ENCODE data around the gene LSMEM2. TPM values are rescaled to one million over a fixed set of nuclear protein-coding genes. Genes with fewer than 3 reads are reported as not detected.

Gene LSMEM2
- total RNA-seq, 2 experiments from 2014 or later, result not detected

DNA sequence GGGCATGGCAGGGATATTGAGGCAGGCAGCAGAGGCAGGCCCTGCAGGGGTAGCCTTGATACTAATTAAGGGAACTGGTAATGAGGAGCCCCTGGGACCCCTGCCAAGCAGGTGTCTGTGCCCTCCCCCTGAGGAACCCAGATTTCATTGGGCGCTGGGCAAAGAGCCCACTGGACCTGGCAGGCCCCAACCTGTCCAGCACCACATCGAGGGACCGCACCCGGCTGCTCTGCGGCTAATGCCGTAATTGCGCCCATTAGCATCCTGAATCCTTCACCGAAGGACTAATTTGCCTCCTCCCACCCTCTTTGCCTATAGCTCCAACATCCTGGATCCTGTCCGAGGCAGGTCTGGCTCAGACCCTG lies 23.7 kb upstream of the LSMEM2 start:
- TF ChIP-seq, protein P1, sequence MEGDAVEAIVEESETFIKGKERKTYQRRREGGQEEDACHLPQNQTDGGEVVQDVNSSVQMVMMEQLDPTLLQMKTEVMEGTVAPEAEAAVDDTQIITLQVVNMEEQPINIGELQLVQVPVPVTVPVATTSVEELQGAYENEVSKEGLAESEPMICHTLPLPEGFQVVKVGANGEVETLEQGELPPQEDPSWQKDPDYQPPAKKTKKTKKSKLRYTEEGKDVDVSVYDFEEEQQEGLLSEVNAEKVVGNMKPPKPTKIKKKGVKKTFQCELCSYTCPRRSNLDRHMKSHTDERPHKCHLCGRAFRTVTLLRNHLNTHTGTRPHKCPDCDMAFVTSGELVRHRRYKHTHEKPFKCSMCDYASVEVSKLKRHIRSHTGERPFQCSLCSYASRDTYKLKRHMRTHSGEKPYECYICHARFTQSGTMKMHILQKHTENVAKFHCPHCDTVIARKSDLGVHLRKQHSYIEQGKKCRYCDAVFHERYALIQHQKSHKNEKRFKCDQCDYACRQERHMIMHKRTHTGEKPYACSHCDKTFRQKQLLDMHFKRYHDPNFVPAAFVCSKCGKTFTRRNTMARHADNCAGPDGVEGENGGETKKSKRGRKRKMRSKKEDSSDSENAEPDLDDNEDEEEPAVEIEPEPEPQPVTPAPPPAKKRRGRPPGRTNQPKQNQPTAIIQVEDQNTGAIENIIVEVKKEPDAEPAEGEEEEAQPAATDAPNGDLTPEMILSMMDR (IDR thresholded peaks at IDR 0.05), result no peak
- peaks cover 34% of the 10 kb centered on the region for H3K36me3 Mint-ChIP-seq (ENCODE audit: low read depth)
- H3K4me1 Mint-ChIP-seq (ENCODE audit: low read depth), result peaks cover 16% of the 10 kb centered on the region
- intact Hi-C loops (cut with micrococcal nuclease), result no loop called here
- no peak for ATAC-seq
- ChIA-PET CTCF (interaction anchor here (1.5 to 11.8 kb wide), 4 partner anchors 6 to 61 kb away, joined by 3 to 97 read pairs (median 56); no protein-coding TSS in a partner anchor), POLR2A (no interaction called here)
- no peak overlapping the region for H3K27ac Mint-ChIP-seq
- H3K4me3 Mint-ChIP-seq, result no peak overlapping the region
- H3K27me3 Mint-ChIP-seq, result no peaks in the 10 kb centered on the region
- H3K9me3 Mint-ChIP-seq, result no peaks in the 10 kb centered on the region
- no peak for DNase-seq

DNA sequence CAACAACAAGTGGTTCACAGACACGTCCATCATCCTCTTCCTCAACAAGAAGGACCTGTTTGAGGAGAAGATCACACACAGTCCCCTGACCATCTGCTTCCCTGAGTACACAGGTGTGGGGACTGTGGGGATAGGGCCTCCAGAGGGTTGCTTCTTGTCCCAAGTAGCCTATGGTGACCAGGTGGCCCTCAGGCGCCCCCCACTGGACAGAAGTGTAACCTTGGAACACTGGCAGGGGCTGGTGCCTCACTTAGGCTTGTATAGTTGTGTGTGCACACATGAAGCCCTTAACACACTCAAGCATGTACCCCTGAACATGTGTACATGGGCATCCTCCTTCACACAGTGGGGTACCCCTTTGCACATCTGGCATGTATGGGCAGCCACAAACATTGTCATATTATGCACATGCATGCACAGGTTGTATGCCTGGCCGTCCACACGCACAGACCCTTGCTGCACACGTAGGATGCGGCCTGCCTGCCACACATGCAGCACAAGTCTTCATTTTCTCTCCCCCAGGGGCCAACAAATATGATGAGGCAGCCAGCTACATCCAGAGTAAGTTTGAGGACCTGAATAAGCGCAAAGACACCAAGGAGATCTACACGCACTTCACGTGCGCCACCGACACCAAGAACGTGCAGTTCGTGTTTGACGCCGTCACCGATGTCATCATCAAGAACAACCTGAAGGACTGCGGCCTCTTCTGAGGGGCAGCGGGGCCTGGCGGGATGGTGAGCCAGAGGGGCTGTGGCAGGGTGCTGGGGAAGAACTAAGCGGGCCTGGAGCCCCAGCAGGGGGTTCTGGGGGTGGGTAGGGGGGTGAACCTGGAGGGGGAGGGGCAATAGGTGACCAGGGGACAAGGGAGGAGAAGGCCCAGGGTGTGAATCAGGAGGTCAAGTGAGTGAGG lies 21.7 kb upstream of the LSMEM2 start:
- ChIA-PET POLR2A (interaction anchor here (3.1 kb wide), 1 partner anchor 10 kb away, joined by 21 read pairs; no protein-coding TSS in a partner anchor), CTCF (interaction anchor here (0.6 to 11.8 kb wide), 8 partner anchors 8 to 63 kb away, joined by 3 to 97 read pairs (median 12); partner anchors contain the start of genes GNAI2, IFRD2 and SEMA3B)
- TF ChIP-seq, protein P1 (IDR thresholded peaks at IDR 0.05), result peak; percentile 62
- ATAC-seq (peak; percentile 26), DNase-seq (peak; percentile 66)
- Mint-ChIP-seq H3K9me3 (no peaks in the 10 kb centered on the region), H3K36me3 (ENCODE audit: low read depth) (peaks cover 28% of the 10 kb centered on the region), H3K27ac (no peak overlapping the region), H3K4me3 (no peak overlapping the region), H3K4me1 (ENCODE audit: low read depth) (peaks cover 5% of the 10 kb centered on the region), H3K27me3 (no peaks in the 10 kb centered on the region)
- intact Hi-C loops (cut with micrococcal nuclease), result no loop called here

GRCh38 chr3:50258029-50258680 lies 20.7 kb upstream of the LSMEM2 start:
- no peak overlapping the region for H3K27ac Mint-ChIP-seq
- intact Hi-C loops (cut with micrococcal nuclease), result no loop called here
- peaks cover 27% of the 10 kb centered on the region for H3K36me3 Mint-ChIP-seq (ENCODE audit: low read depth)
- H3K9me3 Mint-ChIP-seq, result no peaks in the 10 kb centered on the region
- no peaks in the 10 kb centered on the region for H3K27me3 Mint-ChIP-seq
- H3K4me1 Mint-ChIP-seq (ENCODE audit: low read depth), result peaks cover 5% of the 10 kb centered on the region
- ChIA-PET POLR2A (interaction anchor here (1.0 to 3.1 kb wide), 3 partner anchors 8 to 14 kb away, joined by 3 to 21 read pairs (median 4); no protein-coding TSS in a partner anchor), CTCF (interaction anchor here (3.5 to 11.8 kb wide), 3 partner anchors 9 to 30 kb away, joined by 18 to 97 read pairs (median 94); partner anchors contain the start of gene SEMA3B)
- DNase-seq, result no peak
- ATAC-seq, result no peak
- H3K4me3 Mint-ChIP-seq, result no peak overlapping the region
- TF ChIP-seq, protein P1 (IDR thresholded peaks at IDR 0.05), result no peak

DNA sequence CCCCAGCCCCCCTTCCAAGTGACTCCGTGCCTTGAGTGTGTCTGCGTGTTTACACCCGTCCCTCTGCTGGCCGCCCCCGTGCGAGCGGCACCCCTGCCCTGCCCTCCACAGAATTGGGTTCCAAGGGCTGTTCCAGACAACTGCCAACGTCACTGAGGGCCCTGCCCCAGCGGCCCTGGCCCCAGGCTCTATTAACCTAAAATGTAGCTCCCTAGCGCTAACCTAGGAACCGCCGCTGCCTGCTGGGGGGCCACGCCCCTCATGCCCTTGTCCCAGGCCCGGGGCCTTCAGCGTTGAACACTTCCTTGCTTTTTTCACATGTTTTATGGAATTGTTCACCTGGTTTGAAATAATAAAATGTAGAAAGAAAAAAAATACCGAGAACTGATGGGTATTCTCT lies 19.9 kb upstream of the LSMEM2 start:
- ChIA-PET CTCF (interaction anchor here (0.6 to 11.8 kb wide), 13 partner anchors 10 to 692 kb away, joined by 3 to 97 read pairs (median 8); partner anchors contain the start of genes IFRD2 and SEMA3B), POLR2A (interaction anchor here (1.0 to 3.1 kb wide), 6 partner anchors 9 to 64 kb away, joined by 3 to 21 read pairs (median 4); partner anchors contain the start of gene SEMA3B)
- H3K27ac Mint-ChIP-seq, result no peak overlapping the region
- intact Hi-C loops (cut with micrococcal nuclease), result no loop called here
- peaks cover 23% of the 10 kb centered on the region for H3K36me3 Mint-ChIP-seq (ENCODE audit: low read depth)
- no peak for DNase-seq
- TF ChIP-seq, protein P1 (IDR thresholded peaks at IDR 0.05), result no peak
- H3K9me3 Mint-ChIP-seq, result no peaks in the 10 kb centered on the region
- no peaks in the 10 kb centered on the region for H3K27me3 Mint-ChIP-seq
- peaks cover 5% of the 10 kb centered on the region for H3K4me1 Mint-ChIP-seq (ENCODE audit: low read depth)
- H3K4me3 Mint-ChIP-seq, result no peak overlapping the region
- ATAC-seq, result no peak

Measured in activated CD8-positive, alpha-beta T cell treated with anti-CD3 and anti-CD28 coated beads for 36 hours (primary cell).